ENCODE measurements around the gene NHERF1. TPM values are rescaled to one million over a fixed set of nuclear protein-coding genes. Genes with fewer than 3 reads are reported as not detected.
A peak's percentile ranks its signal among the peaks of the same experiment; 100 is the strongest.

Gene NHERF1
- total and polyA plus RNA-seq, 2 donors (not counting 1 experiment from before 2014, with no cell fraction given) = 56.2 to 81.8 TPM

- Histone ChIP-seq H3K79me2 (ENCODE audit: control insufficient read depth, insufficient read depth, low read length) (no peaks in the 10 kb centered on the region), H3K4me3 (ENCODE audit: control extremely low read depth in 1 of 5, extremely low read depth in 1 of 5, insufficient read depth in 1 of 5, low read depth in 2 of 5, low read length in 4 of 5) (peak overlapping the region in 1 of 5 experiments; percentile 32), H3K27me3 (replicated peaks in 1 of 4; ENCODE audit: control extremely low read depth in 1 of 4, control insufficient read depth in 3 of 4, insufficient read depth in 4 of 4, low read length in 3 of 4) (peaks cover 0 to 7% (median 0%) of the 10 kb centered on the region in 4 experiments), H3K9ac (ENCODE audit: low read length) (no peak overlapping the region), H3K9me3 (ENCODE audit: control extremely low read depth in 1 of 3, control insufficient read depth in 2 of 3, insufficient read depth in 1 of 3, low read length in 2 of 3) (no peaks in the 10 kb centered on the region), H3K4me2 (replicated peaks; ENCODE audit: low read depth, low read length, poor library complexity, severe bottlenecking) (peak overlapping the region; percentile 42), H3K4me1 (ENCODE audit: control insufficient read depth in 2 of 2, insufficient read depth in 2 of 2, low read length in 2 of 2) (peaks cover 15 to 18% of the 10 kb centered on the region in 2 donors), H3K27ac (ENCODE audit: low read length in 2 of 2) (peak overlapping the region in 1 of 2 donors; percentile 59), H3K36me3 (replicated peaks in 1 of 2; ENCODE audit: control extremely low read depth in 1 of 2, control insufficient read depth in 1 of 2, extremely low read depth in 1 of 2, insufficient read depth in 2 of 2, low read length in 1 of 2) (no peaks in the 10 kb centered on the region), H2AFZ (ENCODE audit: insufficient read depth, low read depth, low read length, poor library complexity, severe bottlenecking) (peak overlapping the region; percentile 35), H4K20me1 (ENCODE audit: control insufficient read depth, insufficient read depth, low read length, poor library complexity, severe bottlenecking) (no peaks in the 10 kb centered on the region)
- Mint-ChIP-seq H3K4me1 (peaks cover 21% of the 10 kb centered on the region), H3K27ac (no peak overlapping the region), H3K27me3 (peaks cover 6% of the 10 kb centered on the region), H3K9me3 (ENCODE audit: insufficient read depth) (no peaks in the 10 kb centered on the region), H3K4me3 (no peak overlapping the region)
- POLR2A ChIA-PET = no interaction called here
- WGBS (ENCODE audit: insufficient coverage) = 52% methylated on average over 6 of the region's 7 CpGs
- TF ChIP-seq EZH2 (IDR thresholded peaks at IDR 0.05; ENCODE audit: borderline replicate concordance, insufficient read depth, low read depth, low read length, poor library complexity, severe bottlenecking) (no peak), CTCF (IDR thresholded peaks at IDR 0.05) (no peak)
- intact Hi-C loops (cut with micrococcal nuclease) = loop anchor here (2.0 kb wide), 1 partner anchor 56 kb away; no protein-coding TSS in a partner anchor
- ATAC-seq (ENCODE audit: low read depth) = no peak
- CTCF ChIA-PET = interaction anchor here (1.4 kb wide), 1 partner anchor 55 kb away, joined by 3 read pairs; no protein-coding TSS in a partner anchor
- DNase-seq = no peak
Measured at GRCh38 chr17:74712301-74712700, 36.1 kb upstream of the NHERF1 start.

- Mint-ChIP-seq H3K27ac (peak within 1 kb of the TSS; percentile 78), H3K27me3 (peaks cover 6% of the 10 kb centered on the region), H3K9me3 (ENCODE audit: insufficient read depth) (no peaks in the 10 kb centered on the region), H3K4me3 (peak within 1 kb of the TSS; percentile 41), H3K4me1 (peaks cover 21% of the 10 kb centered on the region)
- ChIA-PET CTCF (no interaction called here), POLR2A (no interaction called here)
- intact Hi-C loops (cut with micrococcal nuclease) = loop anchor here (2.0 kb wide), 1 partner anchor 56 kb away; no protein-coding TSS in a partner anchor
- peak within 1 kb of the TSS; percentile 42 for H3K4me2 ChIP-seq (replicated peaks; ENCODE audit: low read depth, low read length, poor library complexity, severe bottlenecking)
- H3K36me3 ChIP-seq (replicated peaks in 1 of 2; ENCODE audit: control extremely low read depth in 1 of 2, control insufficient read depth in 1 of 2, extremely low read depth in 1 of 2, insufficient read depth in 2 of 2, low read length in 1 of 2) = no peaks in the 10 kb centered on the region
- H3K79me2 ChIP-seq (ENCODE audit: control insufficient read depth, insufficient read depth, low read length) = no peaks in the 10 kb centered on the region
- peaks cover 0 to 7% (median 0%) of the 10 kb centered on the region in 4 experiments for H3K27me3 ChIP-seq (replicated peaks in 1 of 4; ENCODE audit: control extremely low read depth in 1 of 4, control insufficient read depth in 3 of 4, insufficient read depth in 4 of 4, low read length in 3 of 4)
- no peak for TF ChIP-seq EZH2 (IDR thresholded peaks at IDR 0.05; ENCODE audit: borderline replicate concordance, insufficient read depth, low read depth, low read length, poor library complexity, severe bottlenecking)
- no peak for TF ChIP-seq CTCF (IDR thresholded peaks at IDR 0.05)
- no peak within 1 kb of the TSS for H3K9ac ChIP-seq (ENCODE audit: low read length)
- H3K4me1 ChIP-seq (ENCODE audit: control insufficient read depth in 2 of 2, insufficient read depth in 2 of 2, low read length in 2 of 2) = peaks cover 15 to 18% of the 10 kb centered on the region in 2 donors
- H3K9me3 ChIP-seq (ENCODE audit: control extremely low read depth in 1 of 3, control insufficient read depth in 2 of 3, insufficient read depth in 1 of 3, low read length in 2 of 3) = no peaks in the 10 kb centered on the region
- no CpG with 5 or more reads among the region's 8 CpGs for WGBS (ENCODE audit: insufficient coverage)
- H3K4me3 ChIP-seq (ENCODE audit: control extremely low read depth in 1 of 5, extremely low read depth in 1 of 5, insufficient read depth in 1 of 5, low read depth in 2 of 5, low read length in 4 of 5) = peak within 1 kb of the TSS in 1 of 5 experiments; percentile 32
- H3K27ac ChIP-seq (ENCODE audit: low read length in 2 of 2) = peak within 1 kb of the TSS; percentile 34 to 59
- no peaks in the 10 kb centered on the region for H4K20me1 ChIP-seq (ENCODE audit: control insufficient read depth, insufficient read depth, low read length, poor library complexity, severe bottlenecking)
- H2AFZ ChIP-seq (ENCODE audit: insufficient read depth, low read depth, low read length, poor library complexity, severe bottlenecking) = peak within 1 kb of the TSS; percentile 35
- ATAC-seq (ENCODE audit: low read depth) (peak; percentile 73), DNase-seq (peak; percentile 62)
Measured at GRCh38 chr17:74712756-74713155, 35.7 kb upstream of the NHERF1 start, which contains the start of gene CD300LF. Gene CD300LF, minus strand, starts transcription at chr17:74712923. Its CDS starts 57 bp downstream, at chr17:74712866.
